OCI-LY1 (cell line): ENCODE measurements around the gene NLRP6.

ENCODE experiments used
- EZH2 ChIP-seq: fragments of 200-600 bp; sonication (generic), shearing (Covaris generic); IDR thresholded peaks from 2 replicates; pipeline ENCODE4 v1.8.0; 2017; ENCODE audit warnings: borderline replicate concordance, mixed run types, mild to moderate bottlenecking, antibody characterized with exemption, low read length, moderate library complexity, mixed read lengths
- TF ChIP-seq, protein P1 (sequence below): fragments of 200-600 bp; sonication (generic), shearing (Covaris generic); IDR thresholded peaks from 2 replicates; pipeline ENCODE4 v1.5.1; 2017; ENCODE audit warnings: mild to moderate bottlenecking, antibody characterized with exemption, low read length, moderate library complexity, mixed read lengths

DNA sequence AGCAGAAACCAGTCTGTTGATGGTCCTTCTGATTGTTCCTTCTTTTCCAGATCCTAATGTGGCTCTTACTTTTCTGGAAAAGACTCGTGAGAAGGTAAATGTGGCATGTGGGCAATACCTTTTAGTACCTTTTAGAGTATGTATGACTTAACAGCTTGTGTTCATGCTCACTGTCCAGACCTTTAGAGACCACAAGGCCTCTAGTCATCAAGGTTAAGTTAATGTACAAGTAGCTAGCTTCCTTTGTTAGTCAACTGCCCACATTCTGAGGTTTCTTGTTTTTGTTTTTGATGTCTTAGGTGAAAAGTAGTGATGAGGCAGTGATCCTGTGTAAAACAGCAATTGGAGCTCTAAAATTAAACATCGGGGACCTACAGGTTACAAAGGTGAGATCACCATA, 33.8 kb upstream of the NLRP6 start:
- TF ChIP-seq, protein P1, sequence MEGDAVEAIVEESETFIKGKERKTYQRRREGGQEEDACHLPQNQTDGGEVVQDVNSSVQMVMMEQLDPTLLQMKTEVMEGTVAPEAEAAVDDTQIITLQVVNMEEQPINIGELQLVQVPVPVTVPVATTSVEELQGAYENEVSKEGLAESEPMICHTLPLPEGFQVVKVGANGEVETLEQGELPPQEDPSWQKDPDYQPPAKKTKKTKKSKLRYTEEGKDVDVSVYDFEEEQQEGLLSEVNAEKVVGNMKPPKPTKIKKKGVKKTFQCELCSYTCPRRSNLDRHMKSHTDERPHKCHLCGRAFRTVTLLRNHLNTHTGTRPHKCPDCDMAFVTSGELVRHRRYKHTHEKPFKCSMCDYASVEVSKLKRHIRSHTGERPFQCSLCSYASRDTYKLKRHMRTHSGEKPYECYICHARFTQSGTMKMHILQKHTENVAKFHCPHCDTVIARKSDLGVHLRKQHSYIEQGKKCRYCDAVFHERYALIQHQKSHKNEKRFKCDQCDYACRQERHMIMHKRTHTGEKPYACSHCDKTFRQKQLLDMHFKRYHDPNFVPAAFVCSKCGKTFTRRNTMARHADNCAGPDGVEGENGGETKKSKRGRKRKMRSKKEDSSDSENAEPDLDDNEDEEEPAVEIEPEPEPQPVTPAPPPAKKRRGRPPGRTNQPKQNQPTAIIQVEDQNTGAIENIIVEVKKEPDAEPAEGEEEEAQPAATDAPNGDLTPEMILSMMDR: no peak
- no peak for TF ChIP-seq EZH2
